Activated naive CD8-positive, alpha-beta T cell (primary cell): Measurements from ENCODE around the gene UBE2Q2.
"Not testable (repeated sequence)": the region's sequence is repeated elsewhere in the genome, so short reads cannot be mapped to it uniquely, and the experiment has no call there.

Experiments
- H3K27ac Mint-ChIP-seq: one replicate; pipeline ENCODE4 v1.8.0; 2021; ENCODE audit warnings: mixed read lengths
- H3K27me3 Mint-ChIP-seq: one replicate; pipeline ENCODE4 v1.8.0; 2021; ENCODE audit warnings: mixed read lengths
- H3K36me3 Mint-ChIP-seq: one replicate; pipeline ENCODE4 v1.8.0; 2021; ENCODE audit warnings: mixed read lengths
- H3K4me1 Mint-ChIP-seq: one replicate; pipeline ENCODE4 v1.8.0; 2021; ENCODE audit warnings: low read depth, mixed read lengths
- H3K4me3 Mint-ChIP-seq: one replicate; pipeline ENCODE4 v1.8.0; 2021; ENCODE audit warnings: mild to moderate bottlenecking, mixed read lengths
- H3K9me3 Mint-ChIP-seq: one replicate; pipeline ENCODE4 v1.8.0; 2021; ENCODE audit warnings: low read depth, mixed read lengths

UBE2Q2 gene

GRCh38 chr15:75841626-75842025, 1.6 kb upstream of the UBE2Q2 start:
- Mint-ChIP-seq H3K4me1 (peaks cover 25% of the 10 kb centered on the region), H3K36me3 (no peaks in the 10 kb centered on the region), H3K9me3 (no peaks in the 10 kb centered on the region), H3K27me3 (no peaks in the 10 kb centered on the region), H3K4me3 (peak overlapping the region; percentile 51), H3K27ac (no peak overlapping the region)

GRCh38 chr15:75843678-75844581, 683 bp downstream of the UBE2Q2 start:
- Mint-ChIP-seq H3K27me3 (no peaks in the 10 kb centered on the region), H3K9me3 (no peaks in the 10 kb centered on the region), H3K4me1 (peaks cover 48% of the 10 kb centered on the region), H3K36me3 (no peaks in the 10 kb centered on the region), H3K4me3 (peak overlapping the region; percentile 91), H3K27ac (peak overlapping the region; percentile 95)

GRCh38 chr15:75844629-75845335, 1.5 kb downstream of the UBE2Q2 start:
- no peaks in the 10 kb centered on the region for H3K36me3 Mint-ChIP-seq
- H3K27me3 Mint-ChIP-seq, result no peaks in the 10 kb centered on the region
- H3K4me3 Mint-ChIP-seq, result peak overlapping the region; percentile 91
- no peaks in the 10 kb centered on the region for H3K9me3 Mint-ChIP-seq
- H3K4me1 Mint-ChIP-seq, result peaks cover 56% of the 10 kb centered on the region
- peak overlapping the region; percentile 95 for H3K27ac Mint-ChIP-seq

GRCh38 chr15:75849167-75849566, 5.9 kb downstream of the UBE2Q2 start:
- peaks cover 13% of the 10 kb centered on the region for H3K36me3 Mint-ChIP-seq

GRCh38 chr15:75850708-75851107, 7.5 kb downstream of the UBE2Q2 start:
- peaks cover 68% of the 10 kb centered on the region for H3K4me1 Mint-ChIP-seq
- no peaks in the 10 kb centered on the region for H3K9me3 Mint-ChIP-seq
- H3K27me3 Mint-ChIP-seq, result no peaks in the 10 kb centered on the region
- peaks cover 13% of the 10 kb centered on the region for H3K36me3 Mint-ChIP-seq
- no peak overlapping the region for H3K27ac Mint-ChIP-seq
- peak overlapping the region; percentile 17 for H3K4me3 Mint-ChIP-seq

More at GRCh38 chr15:75849167-75849566, 5.9 kb downstream of the UBE2Q2 start:
- peaks cover 82% of the 10 kb centered on the region for H3K4me1 Mint-ChIP-seq
- no peaks in the 10 kb centered on the region for H3K9me3 Mint-ChIP-seq
- no peak overlapping the region for H3K4me3 Mint-ChIP-seq
- H3K27me3 Mint-ChIP-seq, result no peaks in the 10 kb centered on the region
- H3K27ac Mint-ChIP-seq, result no peak overlapping the region

GRCh38 chr15:75851566-75851965, 8.3 kb downstream of the UBE2Q2 start:
- H3K27me3 Mint-ChIP-seq, H3K27ac Mint-ChIP-seq, H3K4me3 Mint-ChIP-seq, H3K9me3 Mint-ChIP-seq: not testable (repeated sequence)
- peaks cover 61% of the 10 kb centered on the region for H3K4me1 Mint-ChIP-seq
- H3K36me3 Mint-ChIP-seq, result peaks cover 13% of the 10 kb centered on the region

- peaks cover 10% of the 10 kb centered on the region for H3K36me3 Mint-ChIP-seq
- no peaks in the 10 kb centered on the region for H3K27me3 Mint-ChIP-seq
- no peak overlapping the region for H3K27ac Mint-ChIP-seq
- H3K4me3 Mint-ChIP-seq, result no peak overlapping the region
- H3K9me3 Mint-ChIP-seq, result no peaks in the 10 kb centered on the region
- H3K4me1 Mint-ChIP-seq, result peaks cover 21% of the 10 kb centered on the region
Observed at GRCh38 chr15:75857886-75858285, 14.6 kb downstream of the UBE2Q2 start.

- Mint-ChIP-seq H3K27ac (no peak overlapping the region), H3K36me3 (peaks cover 14% of the 10 kb centered on the region), H3K9me3 (no peaks in the 10 kb centered on the region), H3K4me1 (peaks cover 36% of the 10 kb centered on the region), H3K27me3 (no peaks in the 10 kb centered on the region), H3K4me3 (no peak overlapping the region)
Observed at GRCh38 chr15:75861750-75862402, 18.6 kb downstream of the UBE2Q2 start.

GRCh38 chr15:75862796-75863195, 19.5 kb downstream of the UBE2Q2 start:
- Mint-ChIP-seq H3K9me3 (no peaks in the 10 kb centered on the region), H3K36me3 (peaks cover 14% of the 10 kb centered on the region), H3K27ac (no peak overlapping the region), H3K4me1 (peaks cover 40% of the 10 kb centered on the region), H3K27me3 (no peaks in the 10 kb centered on the region), H3K4me3 (no peak overlapping the region)

GRCh38 chr15:75864213-75865059, 21.2 kb downstream of the UBE2Q2 start:
- Mint-ChIP-seq H3K36me3 (peaks cover 16% of the 10 kb centered on the region), H3K4me3 (no peak overlapping the region), H3K27ac (no peak overlapping the region)

GRCh38 chr15:75866045-75866444, 22.8 kb downstream of the UBE2Q2 start:
- Mint-ChIP-seq H3K4me1 (peaks cover 27% of the 10 kb centered on the region), H3K27ac (peak overlapping the region; percentile 34), H3K36me3 (peaks cover 15% of the 10 kb centered on the region)
- H3K9me3 Mint-ChIP-seq, H3K4me3 Mint-ChIP-seq, H3K27me3 Mint-ChIP-seq: not testable (repeated sequence)

More at GRCh38 chr15:75864213-75865059, 21.2 kb downstream of the UBE2Q2 start:
- peaks cover 32% of the 10 kb centered on the region for H3K4me1 Mint-ChIP-seq
- no peaks in the 10 kb centered on the region for H3K27me3 Mint-ChIP-seq
- H3K9me3 Mint-ChIP-seq, result no peaks in the 10 kb centered on the region

GRCh38 chr15:75866916-75867315, 23.7 kb downstream of the UBE2Q2 start:
- Mint-ChIP-seq H3K27me3 (no peaks in the 10 kb centered on the region), H3K4me1 (peaks cover 27% of the 10 kb centered on the region), H3K4me3 (no peak overlapping the region), H3K9me3 (no peaks in the 10 kb centered on the region), H3K27ac (peak overlapping the region; percentile 8), H3K36me3 (peaks cover 12% of the 10 kb centered on the region)

GRCh38 chr15:75867449-75867848, 24.2 kb downstream of the UBE2Q2 start:
- Mint-ChIP-seq H3K4me3 (no peak overlapping the region), H3K27me3 (no peaks in the 10 kb centered on the region), H3K4me1 (peaks cover 27% of the 10 kb centered on the region), H3K27ac (peak overlapping the region; percentile 8), H3K36me3 (peaks cover 11% of the 10 kb centered on the region), H3K9me3 (no peaks in the 10 kb centered on the region)

- Mint-ChIP-seq H3K4me3 (no peak overlapping the region), H3K27ac (no peak overlapping the region), H3K9me3 (no peaks in the 10 kb centered on the region), H3K27me3 (no peaks in the 10 kb centered on the region), H3K36me3 (peaks cover 8% of the 10 kb centered on the region), H3K4me1 (peaks cover 27% of the 10 kb centered on the region)
Observed at GRCh38 chr15:75868019-75868418, 24.8 kb downstream of the UBE2Q2 start.
